NCI-H526 treated with DMSO at 0.1 percent for 48 hours (cell line): ENCODE results near the gene ACP4.
"Not testable (repeated sequence)": the region's sequence is repeated elsewhere in the genome, so short reads cannot be mapped to it uniquely, and the experiment has no call there.

Source experiments
- DNase-seq: peaks from one replicate; lab custom pipeline; 2025; lab: John Stamatoyannopoulos, UW

ACP4 gene

DNA sequence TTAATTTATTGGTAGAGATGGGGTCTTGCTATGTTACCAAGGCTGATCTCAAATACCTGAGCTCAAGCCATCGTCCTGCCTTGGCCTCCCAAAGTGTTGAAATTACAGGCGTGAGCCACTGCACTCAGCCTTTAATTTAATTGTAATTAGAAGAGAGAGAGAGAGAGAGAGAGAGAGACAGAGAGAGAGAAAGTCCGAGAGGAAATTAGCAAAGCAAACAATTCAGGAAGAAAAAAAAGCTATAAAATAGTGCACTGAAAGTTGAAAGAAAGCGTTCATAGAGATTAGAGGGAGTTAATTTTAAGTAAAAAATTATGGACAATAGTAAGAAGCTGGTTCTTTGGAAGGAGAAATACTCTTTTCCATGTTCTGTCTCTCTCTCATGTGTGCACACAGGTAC, 13.0 kb upstream of the ACP4 start:
- DNase-seq = no peak

DNA sequence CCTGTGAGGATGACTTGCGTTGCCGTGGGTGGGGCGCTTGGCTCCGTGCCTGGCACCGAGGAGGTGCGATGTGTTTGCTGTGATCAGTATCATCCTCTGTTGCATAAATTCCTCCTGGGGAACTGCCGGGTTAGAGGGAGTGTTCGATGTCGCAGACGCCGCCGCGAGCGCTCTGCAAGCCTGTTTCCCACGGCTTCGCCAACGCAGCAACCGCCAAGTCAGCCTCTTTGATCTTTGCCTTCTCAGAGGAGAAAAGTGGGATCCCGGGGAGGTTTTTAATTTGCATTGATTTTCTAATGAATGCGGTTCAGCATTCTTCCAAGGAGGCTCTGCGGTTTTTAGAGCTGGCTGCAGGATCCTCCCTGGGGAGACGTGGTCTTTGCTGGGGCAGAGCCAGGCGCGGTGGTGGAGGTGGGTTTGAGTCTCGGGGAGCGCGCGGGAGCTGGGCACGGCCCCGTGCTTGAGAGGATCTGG, 12.3 kb upstream of the ACP4 start:
- no peak for DNase-seq

DNA sequence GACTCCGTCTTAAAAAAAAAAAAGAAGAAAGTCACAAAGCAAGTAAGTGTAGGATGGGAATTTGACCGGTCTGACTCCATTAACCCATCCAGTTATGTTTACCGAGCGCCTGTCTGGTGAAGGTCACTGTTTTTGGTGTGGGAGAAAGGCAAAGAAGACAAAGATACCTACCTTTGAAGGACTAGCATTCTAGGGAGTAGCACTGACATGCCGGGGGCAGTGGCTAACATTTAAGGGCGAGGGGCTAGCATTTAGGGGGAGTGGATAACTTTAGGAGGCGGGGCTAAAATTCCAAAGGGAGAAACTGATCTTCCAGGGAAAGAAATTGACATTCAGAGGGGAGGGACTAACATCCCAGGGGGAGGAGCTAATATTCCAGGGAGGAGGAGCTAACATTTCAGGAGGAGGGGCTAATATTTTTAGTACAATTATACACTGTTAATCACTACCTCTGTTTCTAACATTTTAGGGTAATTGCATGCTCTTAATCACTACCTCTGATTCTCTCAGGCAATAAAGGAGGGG, 11.2 kb upstream of the ACP4 start:
- DNase-seq = no peak

DNA sequence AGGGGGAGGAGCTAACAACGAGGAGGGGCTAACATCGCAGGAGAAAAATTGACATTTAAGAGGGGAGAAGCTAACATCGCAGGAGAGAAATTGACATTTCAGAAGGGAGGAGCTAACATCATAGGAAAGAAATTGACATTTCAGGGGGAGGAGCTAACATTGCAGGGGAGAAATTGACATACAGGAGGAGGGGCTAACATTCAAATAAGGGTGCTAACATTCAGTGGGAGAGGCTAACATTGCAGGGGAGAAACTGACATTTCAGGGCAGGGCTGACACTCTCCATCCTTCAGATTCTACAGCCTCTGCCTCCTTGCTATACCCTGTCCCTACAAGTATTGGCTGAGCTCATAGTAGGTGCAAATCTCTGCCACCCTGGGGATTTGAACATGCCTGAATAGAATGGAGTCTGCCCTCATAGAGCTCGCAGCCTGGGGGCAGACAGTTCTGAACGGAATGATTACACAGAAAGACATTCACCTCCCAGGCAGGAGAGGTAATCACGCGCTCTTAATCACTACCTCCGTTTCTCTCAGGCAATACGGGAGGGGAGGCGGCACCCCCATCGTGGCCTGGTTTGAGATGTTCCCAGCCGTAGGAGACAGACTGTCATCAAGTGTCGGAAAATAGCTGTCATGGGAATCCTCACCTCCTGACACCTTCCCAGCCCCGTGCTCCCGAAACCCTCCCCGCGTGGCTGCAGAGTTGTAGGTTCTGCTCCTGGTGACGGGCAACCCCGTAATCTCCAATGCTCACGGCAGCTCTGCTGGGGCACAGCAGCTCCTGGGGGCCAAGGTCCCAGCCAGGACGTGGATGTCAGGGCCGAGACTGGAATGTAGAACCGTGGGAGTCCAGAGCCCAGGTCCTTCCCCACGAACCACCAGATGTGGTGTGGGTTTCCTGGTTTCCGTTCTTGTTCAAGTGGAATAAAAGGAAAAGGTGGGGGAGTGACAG, 10.4 kb upstream of the ACP4 start:
- no peak for DNase-seq

DNA sequence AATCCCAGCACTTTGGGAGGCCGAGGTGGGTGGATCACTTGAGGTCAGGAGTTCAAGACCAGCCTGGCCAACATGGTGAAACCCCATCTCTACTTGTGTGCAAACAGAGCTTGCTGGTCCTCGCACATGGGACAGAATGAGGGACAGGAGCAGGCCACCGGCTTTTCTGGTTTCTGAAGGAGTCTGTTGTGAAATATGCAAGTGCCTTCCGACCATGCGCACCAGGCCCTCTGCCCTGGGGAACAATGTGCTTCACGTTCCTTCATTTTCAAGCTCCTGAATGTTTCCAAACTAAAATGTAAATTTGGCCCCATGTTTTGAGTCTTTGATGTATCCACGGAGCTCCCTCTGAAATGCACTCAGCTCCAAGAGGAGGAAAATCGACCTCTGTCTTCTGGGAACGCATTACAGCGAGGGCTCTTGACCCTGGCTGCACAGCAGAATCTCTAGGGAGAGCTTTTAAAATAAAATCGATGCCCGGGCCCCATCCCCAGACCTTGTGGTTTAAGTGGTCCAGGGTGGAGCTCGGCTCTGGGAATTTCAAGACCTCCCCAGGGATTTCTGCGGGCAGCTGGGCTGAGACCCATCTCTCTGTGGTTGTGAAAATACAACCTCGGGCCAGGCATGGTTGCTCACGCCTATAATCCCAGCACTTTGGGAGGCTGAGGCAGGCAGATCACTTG, 9.3 kb upstream of the ACP4 start:
- no peak for DNase-seq

DNA sequence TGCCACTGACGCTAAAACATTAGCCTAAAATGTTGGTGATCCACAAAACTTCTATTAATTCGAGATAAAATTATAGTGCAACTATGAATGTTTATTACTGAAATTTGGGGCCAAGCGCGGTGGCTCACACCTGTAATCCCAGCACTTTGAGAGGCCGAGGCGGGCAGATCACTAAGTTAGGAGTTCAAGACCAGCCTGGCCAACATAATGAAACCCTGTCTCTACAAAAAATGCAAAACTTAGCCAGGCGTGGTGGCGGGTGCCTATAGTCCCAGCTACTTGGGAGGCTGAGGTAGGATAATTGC, 6.4 kb upstream of the ACP4 start:
- DNase-seq = not testable (repeated sequence)

DNA sequence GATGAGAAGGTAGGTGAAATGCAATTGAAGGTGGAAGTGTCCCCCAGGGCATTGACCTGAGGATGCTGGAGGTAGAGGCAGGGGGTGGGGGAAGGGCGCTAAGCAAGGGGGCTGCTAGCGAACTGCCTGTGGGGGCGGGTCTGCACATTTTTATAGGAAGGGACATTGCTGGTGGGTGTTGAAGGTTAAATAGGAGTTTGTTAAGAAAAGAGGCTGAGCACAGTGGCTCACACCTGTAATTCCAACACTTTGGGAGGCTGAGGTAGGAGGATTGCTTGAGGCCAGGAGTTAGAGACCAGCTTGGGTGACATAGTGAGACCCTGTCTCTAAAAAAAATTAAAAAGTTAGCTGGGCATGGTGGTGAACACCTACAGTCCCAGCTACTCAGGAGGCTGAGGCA, 5.5 kb upstream of the ACP4 start:
- no peak for DNase-seq

DNA sequence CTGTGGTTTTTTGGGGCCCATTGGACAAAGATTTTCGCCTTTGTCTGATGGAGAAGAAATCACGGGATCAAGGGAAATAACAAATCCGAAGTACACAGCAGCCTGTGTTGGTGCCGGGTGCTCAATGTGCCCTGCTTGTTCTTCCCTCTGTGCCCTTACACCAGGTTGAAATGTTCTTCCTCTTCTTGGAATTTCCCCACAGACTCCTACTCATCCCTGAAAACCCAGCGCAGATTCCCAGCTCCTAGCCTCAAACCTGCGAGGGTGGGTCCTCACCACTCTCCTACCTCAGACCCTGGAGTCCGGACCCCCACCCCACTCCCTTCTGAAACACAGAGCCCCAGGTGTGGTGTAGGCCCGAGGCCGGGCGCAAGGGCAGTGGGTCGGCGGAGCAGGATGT, 4.9 kb upstream of the ACP4 start:
- DNase-seq = no peak

DNA sequence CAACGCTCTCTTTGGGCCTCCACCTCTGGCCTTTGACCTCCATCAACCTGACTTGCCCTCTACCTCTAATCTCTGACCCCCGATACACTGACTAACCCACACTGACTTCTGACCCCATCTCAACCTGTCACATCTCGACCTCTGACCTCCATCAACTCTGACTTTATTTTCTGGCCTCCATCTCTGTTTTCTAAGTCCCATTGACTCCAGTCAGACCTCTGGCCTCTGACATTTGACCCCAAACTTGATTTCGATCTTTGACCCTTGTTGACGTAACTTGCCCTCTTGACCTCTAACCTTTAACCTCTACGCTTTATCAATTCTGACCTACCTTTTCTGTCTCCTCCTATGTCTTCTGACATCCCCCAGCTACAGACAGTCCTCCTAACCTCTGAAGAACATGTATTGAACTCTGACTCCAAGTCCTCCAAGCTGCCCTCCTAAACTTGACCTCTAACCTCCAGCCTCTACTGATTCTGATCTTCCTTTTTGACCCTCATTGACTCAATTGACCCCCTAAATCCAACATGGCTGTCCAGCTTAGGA, 780 bp downstream of the ACP4 start:
- no peak for DNase-seq

DNA sequence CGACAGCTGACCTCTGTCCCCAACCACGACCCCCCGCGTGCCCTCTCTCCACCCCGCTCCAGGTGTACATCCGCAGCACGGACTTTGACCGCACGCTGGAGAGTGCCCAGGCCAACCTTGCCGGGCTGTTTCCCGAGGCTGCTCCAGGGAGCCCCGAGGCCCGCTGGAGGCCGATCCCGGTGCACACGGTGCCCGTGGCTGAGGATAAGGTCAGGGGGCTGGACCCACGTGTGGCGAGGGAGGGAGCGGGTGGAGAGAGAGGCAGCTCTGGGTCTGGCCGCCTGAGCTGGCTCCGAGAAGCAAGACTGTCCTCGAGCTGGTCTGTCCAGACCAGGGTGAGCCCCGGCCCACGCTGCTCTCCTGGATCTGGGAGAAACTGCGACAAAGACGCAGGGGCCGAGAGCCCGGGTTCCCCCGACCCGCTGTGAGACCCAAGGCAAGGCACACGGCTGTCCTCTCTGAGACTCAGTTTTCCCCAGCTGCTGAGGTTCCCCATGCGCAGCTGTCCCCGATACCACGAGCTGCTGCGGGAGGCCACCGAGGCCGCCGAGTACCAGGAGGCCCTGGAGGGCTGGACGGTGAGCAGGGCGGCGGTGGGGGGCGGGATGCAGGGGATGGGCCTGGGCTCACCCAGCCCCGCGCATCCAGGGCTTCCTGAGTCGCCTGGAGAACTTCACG, 1.5 kb downstream of the ACP4 start:
- DNase-seq = no peak

DNA sequence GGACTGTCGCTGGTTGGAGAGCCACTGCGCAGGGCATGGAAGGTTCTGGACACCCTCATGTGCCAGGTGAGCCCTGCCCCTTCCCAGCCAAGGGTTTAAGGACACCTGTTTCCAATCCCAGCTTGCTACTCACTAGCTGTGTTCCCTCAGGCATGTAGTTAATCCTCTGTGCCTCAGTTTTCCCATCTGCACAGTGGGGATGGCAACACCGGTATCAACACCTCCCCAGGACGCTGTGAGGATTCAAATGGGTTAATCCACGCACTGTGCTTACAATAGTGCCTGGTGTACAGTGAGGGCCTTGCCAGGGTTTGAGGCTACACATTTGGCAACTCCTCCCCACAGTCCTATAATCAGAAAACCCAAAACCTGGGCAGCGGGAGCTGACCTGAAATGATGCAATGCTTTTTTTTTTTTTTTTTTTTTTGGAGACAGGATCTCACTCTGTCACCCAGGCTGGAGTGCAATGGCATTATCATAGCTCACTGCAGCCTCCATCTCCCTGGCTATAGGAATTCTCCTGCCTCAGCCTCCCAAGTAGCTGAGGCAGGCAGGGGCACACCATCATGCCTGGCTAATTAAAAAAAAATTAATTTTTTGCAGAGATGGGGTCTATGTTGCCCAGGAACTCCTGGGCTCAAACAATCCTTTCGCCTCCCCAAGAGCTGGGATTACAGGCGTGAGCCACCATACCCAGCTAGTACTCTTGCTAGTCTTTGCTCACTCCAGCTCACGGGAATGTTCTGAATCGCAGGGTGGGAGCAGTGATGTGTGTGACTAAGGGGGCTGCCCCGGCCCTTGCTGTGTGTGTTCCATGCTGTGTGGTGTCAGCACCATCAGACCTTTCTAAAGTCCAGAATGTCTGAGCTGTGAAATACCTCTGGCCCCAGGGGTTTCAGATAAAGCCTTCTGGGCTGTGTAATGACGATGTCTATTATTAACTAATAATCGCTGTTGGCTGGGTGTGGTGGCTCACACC, 2.3 kb downstream of the ACP4 start:
- no peak for DNase-seq

DNA sequence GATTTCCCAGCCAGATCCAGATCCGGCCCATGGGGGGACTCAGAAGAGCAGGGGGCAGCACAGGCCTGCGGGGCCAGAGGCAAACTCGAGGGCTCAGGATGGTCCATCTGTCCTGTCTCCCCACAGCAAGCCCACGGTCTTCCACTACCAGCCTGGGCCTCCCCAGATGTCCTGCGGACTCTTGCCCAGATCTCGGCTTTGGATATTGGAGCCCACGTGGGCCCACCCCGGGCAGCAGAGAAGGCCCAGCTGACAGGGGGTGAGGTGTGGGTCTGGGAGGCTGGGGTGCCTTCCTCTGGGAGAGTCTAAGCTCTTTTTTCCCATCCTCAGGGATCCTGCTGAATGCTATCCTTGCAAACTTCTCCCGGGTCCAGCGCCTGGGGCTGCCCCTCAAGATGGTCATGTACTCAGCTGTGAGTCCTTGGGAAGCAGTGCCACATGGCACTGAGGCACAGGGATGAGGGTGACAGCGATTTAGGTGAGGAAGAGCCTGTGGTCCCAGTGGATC, 3.4 kb downstream of the ACP4 start:
- DNase-seq = no peak

DNA sequence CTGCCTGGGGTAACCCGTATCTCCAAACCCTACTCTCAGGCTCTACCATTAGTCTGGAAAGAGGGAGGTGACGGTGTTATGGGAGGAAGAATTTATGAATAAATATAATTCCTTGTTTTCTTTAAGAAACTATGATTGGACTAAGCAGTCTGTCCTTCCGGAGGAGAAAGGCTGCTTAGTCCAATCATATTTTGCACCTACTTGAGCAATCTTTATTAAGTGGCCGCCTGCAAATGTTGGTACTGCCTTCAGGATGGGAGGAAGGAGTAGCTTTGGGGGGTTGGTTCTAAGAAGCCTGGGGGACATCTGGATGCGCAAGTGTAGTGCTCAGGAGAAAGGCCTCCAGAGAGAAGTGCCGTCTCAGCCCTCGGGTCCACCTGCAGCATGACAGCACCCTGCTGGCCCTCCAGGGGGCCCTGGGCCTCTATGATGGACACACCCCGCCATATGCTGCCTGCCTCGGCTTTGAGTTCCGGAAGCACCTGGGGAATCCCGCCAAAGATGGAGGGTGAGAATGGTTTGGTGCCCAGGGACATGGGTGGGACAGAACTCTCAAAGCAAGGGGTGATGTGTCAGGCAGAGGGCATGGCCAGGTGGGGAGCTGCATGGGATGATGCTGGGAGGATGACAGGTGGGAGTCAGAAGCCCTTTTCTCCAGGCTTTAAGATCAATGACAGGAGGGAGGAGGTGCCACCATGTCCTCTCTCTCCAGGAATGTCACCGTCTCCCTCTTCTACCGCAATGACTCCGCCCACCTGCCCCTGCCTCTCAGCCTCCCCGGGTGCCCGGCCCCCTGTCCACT, 4.1 kb downstream of the ACP4 start:
- no peak for DNase-seq

DNA sequence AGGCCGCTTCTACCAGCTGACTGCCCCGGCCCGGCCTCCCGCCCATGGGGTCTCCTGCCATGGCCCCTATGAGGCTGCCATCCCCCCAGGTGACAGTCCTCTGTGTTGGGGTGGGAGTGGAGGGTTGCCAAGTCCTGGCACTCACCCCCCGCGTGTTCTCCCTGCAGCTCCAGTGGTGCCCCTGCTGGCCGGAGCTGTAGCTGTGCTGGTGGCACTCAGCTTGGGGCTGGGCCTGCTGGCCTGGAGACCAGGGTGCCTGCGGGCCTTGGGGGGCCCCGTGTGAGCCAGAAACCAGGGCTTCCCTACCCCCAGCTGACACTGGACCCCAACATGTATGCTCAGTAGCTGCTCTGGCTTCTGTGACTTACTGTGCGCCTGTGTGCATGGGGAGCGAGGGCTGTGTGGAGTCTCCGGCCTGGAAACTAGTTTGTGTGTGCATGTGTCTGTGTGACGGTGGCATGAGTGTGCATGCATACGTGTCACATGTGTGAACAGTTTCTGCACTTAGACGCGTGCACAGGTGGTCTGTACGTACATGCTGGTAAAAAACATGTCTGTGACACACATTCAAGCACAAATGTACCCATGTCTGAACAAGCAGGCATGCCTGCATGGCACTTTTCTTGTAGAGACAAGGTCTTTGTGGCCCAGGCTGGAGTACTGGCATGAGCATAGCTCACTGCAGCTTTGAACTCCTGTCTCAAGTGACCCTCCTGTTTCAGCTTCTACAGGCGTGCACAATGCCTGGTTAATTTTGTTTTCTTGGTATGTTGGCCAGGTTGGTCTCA, 4.9 kb downstream of the ACP4 start:
- DNase-seq = no peak

DNA sequence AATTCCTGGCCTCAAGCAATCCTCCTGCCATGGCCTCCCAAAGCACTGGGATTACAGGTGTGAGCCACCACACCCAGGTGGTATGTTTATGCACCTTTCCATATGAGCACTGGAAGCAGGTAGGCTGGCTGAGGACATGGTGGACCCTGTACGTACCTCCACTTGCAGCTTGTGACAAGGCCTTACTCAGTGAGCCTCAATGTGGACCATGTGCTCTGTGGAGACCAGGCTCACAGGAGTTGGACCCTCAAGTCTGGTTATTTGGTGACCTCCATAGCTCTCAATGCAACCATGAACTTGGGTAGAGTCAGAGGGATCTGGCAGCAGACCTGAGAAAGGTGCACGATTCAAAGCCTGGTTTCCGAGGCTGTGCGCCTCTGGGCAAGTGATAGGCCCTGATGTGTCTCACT, 5.5 kb downstream of the ACP4 start:
- DNase-seq = no peak

DNA sequence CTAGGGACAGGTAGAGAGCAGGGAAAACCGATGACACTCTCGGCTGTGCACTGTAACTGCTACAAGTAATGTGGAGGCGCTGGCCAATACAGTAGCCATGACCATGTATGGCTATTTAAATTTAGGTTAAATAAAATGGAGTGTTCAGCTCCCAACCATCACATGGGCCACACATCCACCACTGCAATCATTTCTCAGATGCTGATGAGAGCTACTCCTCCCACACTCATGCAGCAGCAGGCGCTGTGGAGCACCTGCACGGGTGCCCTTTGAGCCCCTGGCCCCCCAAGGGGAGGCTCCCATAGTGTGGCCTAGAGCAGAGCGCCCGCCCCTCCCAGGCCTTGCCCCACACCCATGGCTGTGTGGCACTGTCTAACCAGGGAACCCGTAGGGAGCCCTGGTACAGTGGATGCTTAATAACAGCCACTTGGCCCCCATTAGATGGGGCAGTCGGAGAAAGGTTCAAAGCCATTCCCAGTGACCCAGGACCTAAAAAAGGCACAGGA, 6.0 kb downstream of the ACP4 start:
- DNase-seq = no peak

DNA sequence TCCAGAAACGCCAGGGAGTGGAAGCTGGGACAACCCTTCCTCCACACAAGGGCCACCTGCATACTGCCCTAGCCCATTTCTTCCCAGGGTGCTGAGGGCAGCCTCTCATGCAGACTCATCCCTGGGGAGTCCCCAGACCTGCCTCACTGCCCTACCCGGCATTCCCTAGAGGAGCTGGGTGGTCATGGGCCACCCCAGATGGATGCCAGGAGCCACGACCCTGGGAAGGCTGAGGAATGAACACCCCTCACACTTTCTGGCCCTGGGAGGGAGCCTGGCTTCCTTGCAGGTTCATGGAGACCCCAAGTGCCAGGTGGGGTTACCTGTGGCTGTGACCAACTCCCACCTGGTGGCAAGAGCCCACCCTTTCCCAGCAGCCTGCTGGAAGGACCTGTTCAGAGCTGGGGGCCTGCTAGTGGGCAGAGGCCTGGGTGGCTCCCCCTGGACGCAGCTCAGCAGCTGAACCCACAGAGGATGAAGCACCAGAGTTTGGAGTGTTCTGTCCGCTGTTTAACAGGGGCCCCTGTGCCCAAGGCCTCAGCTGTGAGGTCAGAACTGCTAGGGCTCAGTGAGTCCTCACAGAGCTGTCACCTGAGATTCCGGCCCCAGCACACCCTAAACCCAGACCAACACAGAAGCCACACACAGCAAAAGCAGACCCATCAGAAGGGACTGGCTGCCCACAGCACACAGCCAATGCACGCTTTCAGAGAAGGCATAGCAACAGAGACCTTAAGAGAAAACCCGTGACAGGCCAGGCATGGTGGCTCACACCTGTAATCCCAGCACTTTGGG, 6.6 kb downstream of the ACP4 start:
- DNase-seq = no peak

DNA sequence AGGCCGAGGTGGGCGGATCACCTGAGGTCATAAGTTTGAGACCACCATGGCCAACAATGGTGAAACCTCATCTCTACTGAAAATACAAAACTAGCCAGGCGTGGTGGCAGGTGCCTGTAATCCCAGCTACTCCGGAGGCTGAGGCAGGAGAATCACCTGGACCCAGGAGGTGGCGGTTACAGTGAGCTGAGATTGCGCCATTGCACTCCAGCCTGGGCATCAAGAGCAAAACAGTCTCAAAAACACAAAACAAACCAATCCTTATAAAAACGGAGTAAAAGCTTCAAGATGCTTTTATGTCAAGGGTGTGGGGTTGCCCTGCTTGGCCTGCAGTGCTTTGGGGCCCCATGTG, 7.2 kb downstream of the ACP4 start:
- DNase-seq = no peak
